SK-N-SH (cell line): ENCODE measurements around the gene SLC16A12.

Experiments
- EP300 ChIP-seq, 2 experiments: IDR thresholded peaks; 2 replicates each; pipeline versions ENCODE4 v1.4.0 to v1.6.1; 2012; ENCODE audit warnings: borderline replicate concordance in 1 of 2, low read depth in 1 of 2, low read length in 1 of 2
- FOXJ3 ChIP-seq: sonication (generic); formaldehyde crosslinking; IDR thresholded peaks from 2 replicates; pipeline ENCODE4 v1.5.1; 2020; ENCODE audit warnings: mild to moderate bottlenecking, missing genetic modification reagents
- GABPA ChIP-seq: IDR thresholded peaks from 2 replicates; pipeline ENCODE4 v1.4.0; 2012; ENCODE audit warnings: low read depth, mild to moderate bottlenecking
- MEF2A ChIP-seq: IDR thresholded peaks from 2 replicates; pipeline ENCODE4 v1.4.0; 2012; ENCODE audit warnings: low read depth, borderline replicate concordance
- RAD21 ChIP-seq: IDR thresholded peaks from 2 replicates; pipeline ENCODE4 v1.6.1; 2012; ENCODE audit warnings: mild to moderate bottlenecking, low read length
- RCOR1 ChIP-seq: fragments of 150-350 bp; IDR thresholded peaks from 2 replicates; pipeline ENCODE4 v1.6.1; 2017; ENCODE audit warnings: antibody characterized with exemption, low read length
- SIN3A ChIP-seq: IDR thresholded peaks from 2 replicates; pipeline ENCODE4 v1.6.1; 2012; ENCODE audit warnings: low read depth, mild to moderate bottlenecking, low read length, moderate library complexity, borderline replicate concordance
- SMC3 ChIP-seq: IDR thresholded peaks from 2 replicates; pipeline ENCODE4 v1.6.1; 2012; ENCODE audit warnings: low read depth, low read length, improper control_type of control experiment
- YY1 ChIP-seq: IDR thresholded peaks from 2 replicates; pipeline ENCODE4 v1.4.0; 2012; ENCODE audit warnings: low read depth, mild to moderate bottlenecking
- TF ChIP-seq, protein P1 (sequence below): fragments of 200-600 bp; sonication (generic); IDR thresholded peaks from 2 replicates; pipeline ENCODE4 v1.6.1; 2017; ENCODE audit warnings: antibody characterized with exemption, mild to moderate bottlenecking, moderate library complexity
- TF ChIP-seq, protein P2 (sequence below): fragments of 150-350 bp; IDR thresholded peaks from 2 replicates; pipeline ENCODE4 v1.6.1; 2017; ENCODE audit warnings: antibody characterized with exemption, low read length, low read depth, borderline replicate concordance
- TF ChIP-seq, protein P3 (sequence below): IDR thresholded peaks from 2 replicates; pipeline ENCODE4 v1.4.0; 2012; ENCODE audit warnings: low read depth, borderline replicate concordance
- TF ChIP-seq, protein P4 (sequence below): IDR thresholded peaks from 2 replicates; pipeline ENCODE4; 2012
- TF ChIP-seq, protein P5 (sequence below): IDR thresholded peaks from 2 replicates; pipeline ENCODE4 v1.6.1; 2012; ENCODE audit warnings: mild to moderate bottlenecking, low read depth, low read length, moderate library complexity

DNA sequence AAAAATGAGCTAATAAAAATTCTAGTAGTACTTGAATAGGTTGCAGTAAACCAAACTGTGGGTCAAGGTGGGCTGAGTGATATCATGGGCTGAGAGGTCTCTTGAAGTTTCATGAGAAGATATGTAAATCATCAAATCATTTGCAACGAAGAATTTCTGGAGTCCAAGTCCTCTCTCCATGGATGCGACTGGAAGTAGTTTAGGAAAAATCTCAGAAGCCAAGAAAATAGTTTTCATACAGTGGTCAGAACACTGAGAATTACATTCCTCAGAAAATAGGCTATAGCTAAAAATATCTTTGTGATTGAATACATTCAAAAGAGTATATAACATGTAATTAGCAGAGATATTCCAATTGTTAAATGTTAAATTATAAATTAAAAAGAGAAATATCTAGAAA lies 146.6 kb downstream of the SLC16A12 start:
- TF ChIP-seq, protein P1, sequence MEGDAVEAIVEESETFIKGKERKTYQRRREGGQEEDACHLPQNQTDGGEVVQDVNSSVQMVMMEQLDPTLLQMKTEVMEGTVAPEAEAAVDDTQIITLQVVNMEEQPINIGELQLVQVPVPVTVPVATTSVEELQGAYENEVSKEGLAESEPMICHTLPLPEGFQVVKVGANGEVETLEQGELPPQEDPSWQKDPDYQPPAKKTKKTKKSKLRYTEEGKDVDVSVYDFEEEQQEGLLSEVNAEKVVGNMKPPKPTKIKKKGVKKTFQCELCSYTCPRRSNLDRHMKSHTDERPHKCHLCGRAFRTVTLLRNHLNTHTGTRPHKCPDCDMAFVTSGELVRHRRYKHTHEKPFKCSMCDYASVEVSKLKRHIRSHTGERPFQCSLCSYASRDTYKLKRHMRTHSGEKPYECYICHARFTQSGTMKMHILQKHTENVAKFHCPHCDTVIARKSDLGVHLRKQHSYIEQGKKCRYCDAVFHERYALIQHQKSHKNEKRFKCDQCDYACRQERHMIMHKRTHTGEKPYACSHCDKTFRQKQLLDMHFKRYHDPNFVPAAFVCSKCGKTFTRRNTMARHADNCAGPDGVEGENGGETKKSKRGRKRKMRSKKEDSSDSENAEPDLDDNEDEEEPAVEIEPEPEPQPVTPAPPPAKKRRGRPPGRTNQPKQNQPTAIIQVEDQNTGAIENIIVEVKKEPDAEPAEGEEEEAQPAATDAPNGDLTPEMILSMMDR = no peak
- TF ChIP-seq, protein P2, sequence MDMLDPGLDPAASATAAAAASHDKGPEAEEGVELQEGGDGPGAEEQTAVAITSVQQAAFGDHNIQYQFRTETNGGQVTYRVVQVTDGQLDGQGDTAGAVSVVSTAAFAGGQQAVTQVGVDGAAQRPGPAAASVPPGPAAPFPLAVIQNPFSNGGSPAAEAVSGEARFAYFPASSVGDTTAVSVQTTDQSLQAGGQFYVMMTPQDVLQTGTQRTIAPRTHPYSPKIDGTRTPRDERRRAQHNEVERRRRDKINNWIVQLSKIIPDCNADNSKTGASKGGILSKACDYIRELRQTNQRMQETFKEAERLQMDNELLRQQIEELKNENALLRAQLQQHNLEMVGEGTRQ = no peak
- TF ChIP-seq, protein P3, sequence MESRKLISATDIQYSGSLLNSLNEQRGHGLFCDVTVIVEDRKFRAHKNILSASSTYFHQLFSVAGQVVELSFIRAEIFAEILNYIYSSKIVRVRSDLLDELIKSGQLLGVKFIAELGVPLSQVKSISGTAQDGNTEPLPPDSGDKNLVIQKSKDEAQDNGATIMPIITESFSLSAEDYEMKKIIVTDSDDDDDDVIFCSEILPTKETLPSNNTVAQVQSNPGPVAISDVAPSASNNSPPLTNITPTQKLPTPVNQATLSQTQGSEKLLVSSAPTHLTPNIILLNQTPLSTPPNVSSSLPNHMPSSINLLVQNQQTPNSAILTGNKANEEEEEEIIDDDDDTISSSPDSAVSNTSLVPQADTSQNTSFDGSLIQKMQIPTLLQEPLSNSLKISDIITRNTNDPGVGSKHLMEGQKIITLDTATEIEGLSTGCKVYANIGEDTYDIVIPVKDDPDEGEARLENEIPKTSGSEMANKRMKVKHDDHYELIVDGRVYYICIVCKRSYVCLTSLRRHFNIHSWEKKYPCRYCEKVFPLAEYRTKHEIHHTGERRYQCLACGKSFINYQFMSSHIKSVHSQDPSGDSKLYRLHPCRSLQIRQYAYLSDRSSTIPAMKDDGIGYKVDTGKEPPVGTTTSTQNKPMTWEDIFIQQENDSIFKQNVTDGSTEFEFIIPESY = no peak
- TF ChIP-seq RCOR1 = no peak
- TF ChIP-seq, protein P4, sequence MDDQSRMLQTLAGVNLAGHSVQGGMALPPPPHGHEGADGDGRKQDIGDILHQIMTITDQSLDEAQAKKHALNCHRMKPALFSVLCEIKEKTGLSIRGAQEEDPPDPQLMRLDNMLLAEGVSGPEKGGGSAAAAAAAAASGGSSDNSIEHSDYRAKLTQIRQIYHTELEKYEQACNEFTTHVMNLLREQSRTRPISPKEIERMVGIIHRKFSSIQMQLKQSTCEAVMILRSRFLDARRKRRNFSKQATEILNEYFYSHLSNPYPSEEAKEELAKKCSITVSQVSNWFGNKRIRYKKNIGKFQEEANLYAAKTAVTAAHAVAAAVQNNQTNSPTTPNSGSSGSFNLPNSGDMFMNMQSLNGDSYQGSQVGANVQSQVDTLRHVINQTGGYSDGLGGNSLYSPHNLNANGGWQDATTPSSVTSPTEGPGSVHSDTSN = no peak
- TF ChIP-seq EP300 (IDR thresholded peaks at IDR 0.05; ENCODE audit: borderline replicate concordance in 1 of 2, low read depth in 1 of 2, low read length in 1 of 2) = no peak
- no peak for TF ChIP-seq YY1
- TF ChIP-seq, protein P5, sequence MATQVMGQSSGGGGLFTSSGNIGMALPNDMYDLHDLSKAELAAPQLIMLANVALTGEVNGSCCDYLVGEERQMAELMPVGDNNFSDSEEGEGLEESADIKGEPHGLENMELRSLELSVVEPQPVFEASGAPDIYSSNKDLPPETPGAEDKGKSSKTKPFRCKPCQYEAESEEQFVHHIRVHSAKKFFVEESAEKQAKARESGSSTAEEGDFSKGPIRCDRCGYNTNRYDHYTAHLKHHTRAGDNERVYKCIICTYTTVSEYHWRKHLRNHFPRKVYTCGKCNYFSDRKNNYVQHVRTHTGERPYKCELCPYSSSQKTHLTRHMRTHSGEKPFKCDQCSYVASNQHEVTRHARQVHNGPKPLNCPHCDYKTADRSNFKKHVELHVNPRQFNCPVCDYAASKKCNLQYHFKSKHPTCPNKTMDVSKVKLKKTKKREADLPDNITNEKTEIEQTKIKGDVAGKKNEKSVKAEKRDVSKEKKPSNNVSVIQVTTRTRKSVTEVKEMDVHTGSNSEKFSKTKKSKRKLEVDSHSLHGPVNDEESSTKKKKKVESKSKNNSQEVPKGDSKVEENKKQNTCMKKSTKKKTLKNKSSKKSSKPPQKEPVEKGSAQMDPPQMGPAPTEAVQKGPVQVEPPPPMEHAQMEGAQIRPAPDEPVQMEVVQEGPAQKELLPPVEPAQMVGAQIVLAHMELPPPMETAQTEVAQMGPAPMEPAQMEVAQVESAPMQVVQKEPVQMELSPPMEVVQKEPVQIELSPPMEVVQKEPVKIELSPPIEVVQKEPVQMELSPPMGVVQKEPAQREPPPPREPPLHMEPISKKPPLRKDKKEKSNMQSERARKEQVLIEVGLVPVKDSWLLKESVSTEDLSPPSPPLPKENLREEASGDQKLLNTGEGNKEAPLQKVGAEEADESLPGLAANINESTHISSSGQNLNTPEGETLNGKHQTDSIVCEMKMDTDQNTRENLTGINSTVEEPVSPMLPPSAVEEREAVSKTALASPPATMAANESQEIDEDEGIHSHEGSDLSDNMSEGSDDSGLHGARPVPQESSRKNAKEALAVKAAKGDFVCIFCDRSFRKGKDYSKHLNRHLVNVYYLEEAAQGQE = no peak
- TF ChIP-seq MEF2A = no peak
- TF ChIP-seq SIN3A = no peak
- TF ChIP-seq GABPA = no peak
- TF ChIP-seq SMC3 = no peak
- no peak for TF ChIP-seq FOXJ3 (CRISPR knock-in tag)
- TF ChIP-seq RAD21 = no peak
